Stimulated activated CD4-positive, alpha-beta T cell treated with anti-CD3 and anti-CD28 coated beads, TNF-alpha, amount 100 ng/mL, for 48 hours (primary cell): ENCODE measurements around the gene PIP5K1C.

Source experiments
- DNase-seq, 3 donors: peaks; one replicate each; pipeline ENCODE4 v3.0.0-alpha.2; 2020; ENCODE audit warnings: low read depth in 3 of 3

Gene PIP5K1C

DNA sequence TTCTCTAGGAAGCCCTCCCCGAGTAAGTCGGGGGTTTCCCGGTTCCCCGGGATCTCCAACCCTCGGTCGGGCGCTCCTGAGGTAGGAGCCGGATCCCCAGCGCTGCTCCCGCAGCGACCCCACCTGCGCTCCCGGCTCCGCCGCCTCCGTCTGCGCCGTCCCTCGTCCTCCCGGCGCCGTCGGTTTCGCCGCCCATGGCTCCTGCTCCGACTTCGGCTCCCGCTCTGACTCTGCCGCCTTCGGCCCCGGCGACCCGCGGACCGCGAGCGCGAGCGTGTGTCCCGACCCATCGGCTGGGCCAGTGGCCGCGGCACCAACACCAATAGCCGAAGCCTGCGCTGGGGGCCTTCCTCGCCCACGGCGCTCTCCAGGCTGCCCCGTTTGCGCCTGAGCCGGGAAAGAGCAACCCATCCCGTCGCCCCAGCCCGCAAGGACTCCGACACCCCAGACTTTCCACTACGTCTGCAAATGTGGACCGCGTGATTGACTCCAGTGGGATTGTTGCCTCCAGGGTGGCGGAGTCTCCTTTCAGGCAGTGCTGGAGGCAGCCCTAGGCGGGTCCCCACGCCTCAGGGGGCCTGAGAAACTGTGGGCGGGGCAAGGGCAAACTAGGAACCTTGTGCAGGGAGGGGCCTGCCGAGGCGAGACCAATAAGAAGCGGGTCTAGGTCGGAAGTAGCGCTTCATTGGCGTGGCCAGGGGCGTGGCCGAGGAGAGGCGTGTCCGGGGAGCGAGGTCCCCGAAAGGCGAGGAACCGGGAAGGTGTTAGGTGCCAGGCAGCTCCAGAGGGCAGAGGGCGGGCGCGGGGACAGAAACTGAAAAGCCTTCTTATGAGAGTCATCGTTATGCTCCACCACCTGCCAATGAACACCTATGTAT is 73.6 kb downstream of the PIP5K1C start, which contains the start of gene CACTIN:
Gene CACTIN (minus strand): TSS at position 318 of the 878 bp plus-strand sequence. CDS start 28 bp downstream, at position 290.
- DNase-seq, result peak; percentile 97 to 100 (median 98)

DNA sequence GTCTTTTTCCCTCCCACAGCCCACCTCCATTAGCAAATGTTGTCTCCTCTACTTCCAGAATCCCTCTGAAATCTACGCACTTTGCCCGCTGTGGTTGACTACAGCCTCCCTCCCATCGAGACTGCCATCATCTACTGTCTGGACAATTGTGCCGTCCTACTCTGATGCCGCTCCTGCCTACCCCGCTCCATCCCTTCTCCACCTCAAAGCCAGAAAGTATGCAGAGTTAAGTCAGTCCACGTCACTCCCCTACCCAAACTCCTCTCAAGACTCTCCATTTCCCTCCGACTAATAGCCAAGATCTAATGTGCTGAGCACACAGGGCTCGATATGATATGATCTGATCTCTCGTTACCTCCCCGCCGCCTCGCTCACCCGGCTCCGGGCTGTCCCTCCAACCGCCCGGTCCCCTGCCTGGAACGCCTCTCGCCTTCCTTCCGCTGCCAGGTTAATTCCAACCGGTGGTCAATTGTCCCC is 74.2 kb downstream of the PIP5K1C start:
- DNase-seq, result no peak

DNA sequence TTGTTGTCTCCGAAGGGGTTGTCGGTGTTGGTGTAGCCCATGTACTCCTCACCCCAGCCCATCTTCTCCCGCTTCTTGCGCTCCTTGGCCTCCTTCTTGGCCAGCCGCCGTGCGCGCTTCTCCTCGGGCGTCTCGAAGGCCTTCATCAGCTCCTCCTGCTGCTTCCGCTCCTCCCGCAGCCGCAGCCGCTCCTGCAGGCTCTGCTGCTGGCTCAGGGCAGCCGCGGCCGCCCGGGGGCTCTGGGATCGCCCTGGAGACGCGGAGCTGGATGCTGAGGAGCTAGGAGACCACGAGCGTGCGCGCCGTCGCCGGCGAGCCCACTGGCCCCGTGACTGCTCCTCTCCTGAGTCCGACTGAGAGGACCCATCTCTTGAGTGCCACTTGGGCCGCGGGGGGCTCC is 76.6 kb downstream of the PIP5K1C start:
- DNase-seq, result no peak

DNA sequence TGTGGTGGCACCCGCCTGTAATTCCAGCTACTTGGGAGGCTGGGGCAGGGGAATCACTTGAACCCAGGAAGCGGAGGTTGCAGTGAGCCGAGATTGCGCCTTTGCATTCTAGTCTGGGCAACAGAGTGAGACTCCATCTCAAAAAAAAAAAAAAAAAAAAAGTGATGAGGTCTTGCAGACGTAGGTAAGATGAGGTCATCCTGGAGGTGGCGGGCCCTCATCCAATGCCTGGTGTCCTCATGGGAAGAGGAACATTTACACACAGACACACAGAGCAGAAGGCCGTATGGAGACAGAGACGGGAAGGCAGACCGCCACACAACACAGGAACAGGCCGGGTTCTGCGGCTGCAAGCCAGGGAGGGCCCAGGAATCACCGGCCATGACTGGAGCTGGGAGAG is 78.0 kb downstream of the PIP5K1C start:
- DNase-seq, result no peak

DNA sequence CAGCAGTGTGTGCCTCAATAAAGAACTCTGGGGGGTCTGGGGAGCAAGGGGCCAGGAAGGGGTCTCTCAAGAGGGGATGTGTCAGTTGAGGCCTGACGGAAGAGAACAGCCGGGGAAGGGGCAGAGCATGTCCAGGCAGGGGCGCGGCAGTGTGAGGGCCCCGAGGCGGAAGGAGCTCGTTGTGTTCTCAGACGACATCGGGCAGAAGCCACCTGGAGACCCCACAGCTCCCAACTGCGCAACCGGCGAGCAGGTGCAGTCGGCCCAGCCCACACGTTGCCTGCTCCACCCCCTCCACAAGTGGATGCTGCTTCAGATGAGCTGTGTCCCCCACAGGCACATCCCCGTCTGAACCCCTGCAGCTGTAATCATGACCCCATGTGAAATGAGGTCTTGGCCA is 78.6 kb downstream of the PIP5K1C start:
- no peak for DNase-seq

DNA sequence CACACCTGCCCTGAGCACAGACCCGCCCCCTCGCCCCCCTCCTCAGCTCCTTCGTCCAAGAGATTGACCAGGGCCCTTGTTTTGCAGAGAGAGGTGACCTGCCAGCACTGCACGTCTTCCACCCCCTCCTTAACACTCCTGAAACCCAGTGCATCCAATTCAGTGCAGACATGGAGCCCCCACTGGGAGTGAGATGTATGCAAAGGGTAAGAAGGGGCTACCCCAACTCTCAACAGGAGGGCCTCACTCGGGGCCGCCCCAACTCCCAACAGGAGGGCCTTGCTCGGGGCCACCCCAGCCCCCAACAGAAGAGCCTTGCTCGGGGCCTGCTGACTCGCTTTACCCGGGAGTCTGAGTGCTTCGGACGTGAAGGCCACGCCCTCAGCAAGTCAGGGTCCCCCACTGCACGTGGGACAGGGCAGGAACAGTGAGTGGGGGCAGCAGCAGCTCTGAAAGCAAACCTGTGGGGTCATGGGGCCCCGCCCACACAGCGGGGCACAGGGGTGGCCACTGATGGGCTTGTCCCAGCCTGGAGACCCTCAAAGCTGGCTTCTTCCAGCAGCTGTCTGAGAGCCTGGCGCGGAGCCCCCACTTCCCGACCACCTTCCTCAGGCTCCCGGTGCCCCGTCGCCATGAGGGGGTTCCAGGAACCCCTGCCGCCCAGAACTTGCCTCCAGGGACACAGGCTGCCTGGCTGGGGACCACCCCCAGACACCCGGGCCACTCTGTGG is 79.3 kb downstream of the PIP5K1C start:
- DNase-seq, result no peak

DNA sequence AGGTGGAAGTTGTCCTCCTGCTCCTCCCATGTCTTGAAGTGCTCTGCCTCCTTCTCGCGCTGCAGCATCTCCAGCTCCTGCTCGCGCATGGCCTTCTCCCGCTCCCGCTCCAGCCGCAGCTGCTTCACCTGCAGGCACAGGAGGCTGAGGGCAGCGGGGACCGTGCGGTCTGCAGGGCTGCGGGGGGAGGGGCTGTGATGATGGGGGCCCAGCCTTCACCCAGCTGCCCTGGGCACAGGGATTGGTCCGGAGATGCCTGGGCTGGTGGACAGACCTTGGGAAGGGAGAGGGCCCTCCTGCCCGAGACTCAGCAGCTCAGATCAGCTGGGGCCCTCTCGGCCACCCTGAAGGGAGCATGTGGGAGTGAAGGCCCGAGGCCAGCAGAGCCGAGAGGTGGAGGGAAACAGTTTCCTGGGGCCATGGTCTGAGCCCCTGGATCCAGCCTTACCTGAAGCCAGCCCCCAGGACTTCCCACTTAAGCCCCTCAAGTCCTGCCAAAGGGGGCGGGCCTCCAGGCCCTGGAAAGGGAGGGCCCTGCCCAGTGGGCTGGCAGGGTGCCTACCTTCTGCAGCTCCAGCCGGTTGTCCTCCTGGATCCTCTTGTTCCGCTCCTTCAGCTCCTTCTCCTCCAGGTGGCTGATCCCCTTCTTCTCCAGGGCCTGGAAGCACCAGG is 80.0 kb downstream of the PIP5K1C start:
- no peak for DNase-seq

DNA sequence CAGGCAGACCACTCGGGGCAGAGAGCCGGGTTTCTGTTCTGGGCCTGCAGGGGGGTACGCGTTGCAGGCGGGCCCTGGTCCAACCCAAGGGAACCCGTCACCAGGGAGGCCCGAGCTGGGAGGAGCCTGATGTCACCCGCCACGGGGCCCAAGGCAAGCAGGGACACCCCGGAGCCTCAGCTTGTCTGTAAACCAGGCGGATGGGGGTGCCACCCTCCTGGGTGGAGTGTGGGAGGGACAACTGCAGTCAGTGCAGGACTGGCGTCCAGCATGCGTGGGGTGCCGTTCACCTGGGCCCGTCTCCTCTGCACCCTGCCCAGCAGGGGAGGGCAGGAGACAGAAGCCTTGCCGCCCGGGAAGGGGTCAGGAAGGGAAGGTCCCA is 80.6 kb downstream of the PIP5K1C start:
- no peak for DNase-seq

DNA sequence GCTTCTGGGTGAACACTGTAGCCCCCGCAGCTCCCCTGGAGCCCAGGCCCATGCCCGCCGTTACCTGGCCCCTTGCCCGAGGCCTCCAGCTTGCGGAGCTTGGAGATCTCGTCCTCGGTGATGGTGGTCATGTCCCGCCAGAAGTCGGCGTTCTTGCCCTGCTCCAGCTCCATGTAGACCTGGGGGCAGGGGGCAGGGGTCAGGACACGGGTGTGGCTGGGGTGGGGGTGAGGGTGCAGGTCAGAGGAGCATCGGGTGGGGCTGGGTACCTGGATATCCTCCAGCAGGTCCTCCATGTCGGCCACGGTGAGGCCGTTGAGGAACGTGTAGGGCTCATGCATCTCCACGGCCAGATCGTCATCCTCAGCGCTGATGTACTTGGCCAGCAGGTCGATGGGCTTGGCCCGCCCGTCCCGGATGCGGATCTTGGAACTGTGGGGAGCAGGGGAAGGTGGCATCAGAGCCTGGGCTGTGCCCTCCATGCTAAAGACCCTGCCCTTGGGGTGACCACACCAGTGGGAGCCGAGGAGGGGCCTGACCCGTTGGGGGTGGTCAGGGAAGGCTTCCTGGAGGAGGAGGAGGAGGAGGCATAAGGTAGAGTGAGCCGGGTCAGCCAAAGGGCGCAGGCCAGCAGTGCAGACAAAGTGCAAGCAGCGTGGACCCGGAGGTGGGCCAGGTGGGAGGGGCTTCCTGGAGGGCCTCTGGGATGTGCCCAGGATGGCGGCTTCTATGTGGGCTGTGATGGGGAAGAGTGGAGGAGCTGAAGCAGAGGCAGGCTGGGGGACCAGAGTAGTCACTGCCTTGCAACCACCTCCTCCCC is 81.2 kb downstream of the PIP5K1C start:
- no peak for DNase-seq

DNA sequence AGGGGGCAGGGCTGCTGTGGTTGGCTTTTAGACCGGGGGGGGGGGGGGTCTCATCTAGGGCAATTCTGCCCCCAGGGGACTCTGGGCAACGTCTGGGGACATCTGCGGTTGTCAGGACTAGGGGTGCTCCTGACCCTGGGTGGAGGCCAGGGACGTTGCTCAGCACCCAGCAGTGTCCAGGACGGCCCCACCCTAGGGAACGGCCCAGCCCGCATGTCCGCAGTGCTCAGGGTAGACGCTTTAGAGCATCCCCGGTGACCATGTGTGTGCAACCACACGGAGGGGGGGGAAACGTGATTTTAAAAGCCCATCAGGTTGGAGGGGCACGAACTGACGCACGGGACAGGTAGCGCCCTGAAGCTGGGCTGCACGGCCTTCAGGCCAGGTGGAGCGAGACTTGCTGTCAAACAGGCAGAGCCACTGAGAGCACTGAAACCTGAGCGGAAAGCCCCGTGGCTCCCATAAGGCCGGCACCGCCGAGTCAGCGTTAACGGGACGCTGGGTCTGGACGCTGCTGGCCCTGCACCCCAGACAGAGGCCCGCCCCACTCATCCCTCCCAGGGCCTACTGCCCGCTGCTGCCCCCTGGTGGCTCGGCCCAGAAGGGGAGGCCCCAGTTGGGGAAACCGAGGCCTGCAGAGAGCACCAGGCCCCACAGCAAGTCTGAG is 82.0 kb downstream of the PIP5K1C start:
- peak in 2 of 3 donors; percentile 15 to 46 for DNase-seq

DNA sequence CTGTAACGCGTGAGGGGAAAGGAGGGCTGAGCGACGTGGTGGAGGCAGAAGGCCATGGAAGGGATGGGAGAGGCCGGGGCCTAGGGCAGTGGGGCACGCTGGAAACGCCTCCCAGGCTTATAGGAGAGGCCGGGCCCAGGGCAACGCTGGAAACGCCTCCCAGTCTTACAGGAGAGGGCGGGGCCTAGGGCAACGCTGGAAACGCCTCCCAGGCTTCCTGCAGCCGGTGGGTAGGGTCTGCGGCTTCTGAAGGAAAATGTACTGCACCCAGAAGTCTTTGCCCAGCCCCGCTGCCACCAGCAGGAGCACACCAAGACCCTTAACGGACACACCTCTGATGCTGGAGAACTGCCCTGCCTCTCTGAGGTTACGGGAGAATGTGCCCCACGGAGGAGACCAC is 82.8 kb downstream of the PIP5K1C start:
- no peak for DNase-seq

DNA sequence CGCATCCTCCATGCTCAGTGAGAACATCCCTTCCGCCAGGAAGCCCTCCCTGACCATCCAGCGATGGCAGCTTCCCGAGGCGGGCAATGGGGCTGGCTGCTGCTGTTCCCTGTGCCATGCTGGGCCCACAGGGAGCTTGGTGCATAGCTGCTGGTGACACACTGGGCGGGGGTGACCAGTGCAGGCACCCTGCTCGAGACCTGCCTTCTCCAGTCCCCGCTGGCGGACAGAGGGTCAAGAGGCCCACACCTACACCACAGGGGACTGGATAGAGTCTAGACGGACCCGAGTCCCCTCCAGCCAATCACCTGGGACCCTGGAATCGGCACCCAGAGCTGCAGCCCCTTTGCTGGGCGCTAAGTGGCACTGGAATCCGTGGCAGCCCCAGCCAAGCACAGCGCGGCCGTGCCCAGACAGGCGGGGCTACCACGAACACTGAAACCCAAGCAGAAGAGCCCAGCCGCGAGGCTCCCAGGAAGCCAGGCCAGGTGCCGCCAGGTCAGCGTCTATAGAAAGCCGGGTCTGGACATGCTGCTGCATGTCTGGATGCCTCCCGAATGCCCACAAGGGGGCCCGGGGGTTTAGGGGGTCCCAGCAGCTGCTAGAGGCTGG is 84.6 kb downstream of the PIP5K1C start:
- no peak for DNase-seq

DNA sequence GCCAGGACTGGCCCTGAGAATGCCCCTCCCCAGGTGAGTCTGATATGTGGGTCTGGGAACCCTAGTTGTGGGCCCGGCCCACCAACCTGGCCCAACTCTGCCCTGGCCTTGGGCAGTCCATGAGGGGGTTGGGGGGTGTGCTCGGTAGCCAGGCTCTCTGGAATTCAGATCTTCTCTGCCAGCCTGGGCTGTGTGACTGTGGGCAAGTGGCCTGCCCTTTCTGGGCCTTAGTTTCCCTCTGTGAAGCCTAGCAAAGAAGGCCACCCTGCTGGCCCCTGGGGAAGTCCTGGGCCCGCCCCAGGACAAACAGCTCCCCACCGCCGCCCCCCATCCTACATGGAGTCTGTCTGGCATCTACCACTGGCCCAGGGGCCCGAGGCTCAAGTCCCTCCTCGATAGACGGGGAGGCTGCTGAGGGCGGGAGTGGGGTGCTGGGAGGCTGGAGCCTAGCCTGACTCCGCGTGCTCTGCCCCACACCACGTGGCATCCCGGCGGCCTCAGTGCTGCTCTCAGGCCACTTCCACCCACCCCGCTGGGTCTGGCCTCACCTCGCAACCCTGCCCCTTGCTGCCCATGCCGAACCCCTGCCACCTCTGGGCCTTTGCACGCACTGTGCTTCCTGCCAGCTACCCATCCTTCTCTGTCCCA is 85.3 kb downstream of the PIP5K1C start:
- DNase-seq, result no peak

DNA sequence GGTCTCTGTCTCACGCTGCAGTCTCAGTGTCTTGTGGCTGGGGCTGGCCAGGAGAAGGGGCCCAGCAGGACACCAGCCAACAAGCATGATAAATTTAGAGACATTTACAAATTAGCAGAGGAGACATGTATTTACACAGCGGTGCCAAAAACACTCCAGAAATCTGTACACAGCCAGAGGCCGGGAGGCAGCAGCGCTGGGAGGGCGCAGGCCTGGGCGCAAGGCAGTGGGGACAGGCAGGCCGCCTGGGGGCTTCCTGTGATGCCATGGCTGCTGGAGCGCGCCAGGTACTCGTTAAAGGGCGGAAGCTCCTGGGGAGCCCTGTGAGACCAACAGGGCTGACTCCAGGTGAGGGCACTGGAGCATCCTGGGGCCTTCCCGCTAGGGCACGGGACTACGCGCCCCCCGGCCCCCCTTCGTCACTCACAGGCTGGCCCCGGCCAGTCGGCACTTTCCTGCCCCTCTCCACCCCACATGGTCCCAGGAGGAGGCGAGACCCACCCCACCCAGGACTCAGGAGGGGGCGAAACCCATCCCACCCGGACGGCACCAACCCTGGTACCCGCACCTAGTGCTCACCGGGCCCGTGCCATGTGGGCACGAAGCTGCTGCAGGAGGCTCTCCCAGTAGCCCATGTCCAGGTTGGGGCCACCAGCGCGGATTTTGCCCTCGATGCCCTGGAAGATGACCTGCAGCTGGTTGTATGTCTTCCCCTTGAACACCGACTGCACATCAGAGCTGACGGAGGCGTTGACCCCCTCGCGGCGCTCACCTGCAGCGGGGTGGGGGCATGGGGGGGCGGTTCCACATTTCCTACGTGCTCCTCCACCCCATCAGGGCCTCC is 86.2 kb downstream of the PIP5K1C start:
- DNase-seq, result no peak

DNA sequence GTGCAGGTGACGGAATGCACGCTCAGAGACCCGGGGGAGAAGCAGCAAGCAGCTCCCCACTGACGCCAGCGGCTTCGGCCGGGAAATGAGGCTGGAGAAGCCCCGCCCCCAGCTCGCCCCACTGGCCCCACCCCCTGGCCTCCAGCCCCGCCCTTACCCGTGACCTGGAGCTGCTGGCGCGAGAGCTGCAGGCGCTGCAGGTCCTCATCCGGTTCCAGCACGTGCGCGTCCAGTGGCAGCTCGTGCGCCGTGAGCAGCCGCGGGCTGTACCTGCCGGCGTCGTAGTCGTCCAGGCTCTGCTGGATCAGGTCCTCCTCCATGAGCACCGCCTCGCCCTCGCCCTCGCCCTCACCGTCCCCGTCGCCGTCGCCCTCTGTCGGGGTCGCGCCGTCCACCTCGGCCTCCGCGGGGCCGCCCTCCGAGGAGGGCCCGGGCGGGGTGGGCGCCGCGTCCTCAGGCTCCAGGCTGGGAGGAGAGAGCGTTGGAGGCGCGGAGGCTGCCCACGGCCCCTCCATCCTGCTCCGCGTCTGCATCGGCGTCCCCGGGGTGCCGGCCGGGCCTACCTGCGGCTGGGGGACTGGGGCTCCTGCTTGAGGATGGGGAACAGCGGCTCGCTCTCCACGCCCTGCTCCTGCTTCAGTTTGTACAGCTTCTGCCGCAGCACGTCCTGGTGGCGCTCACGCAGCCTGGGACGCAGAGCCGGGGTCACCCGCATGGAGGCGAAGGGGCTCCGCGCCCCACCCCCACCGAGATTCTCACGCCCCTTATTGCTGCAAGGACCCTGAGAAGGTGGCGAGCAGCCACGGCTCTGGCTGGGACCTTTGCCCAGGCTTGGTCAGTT is 87.1 kb downstream of the PIP5K1C start:
- no peak for DNase-seq

DNA sequence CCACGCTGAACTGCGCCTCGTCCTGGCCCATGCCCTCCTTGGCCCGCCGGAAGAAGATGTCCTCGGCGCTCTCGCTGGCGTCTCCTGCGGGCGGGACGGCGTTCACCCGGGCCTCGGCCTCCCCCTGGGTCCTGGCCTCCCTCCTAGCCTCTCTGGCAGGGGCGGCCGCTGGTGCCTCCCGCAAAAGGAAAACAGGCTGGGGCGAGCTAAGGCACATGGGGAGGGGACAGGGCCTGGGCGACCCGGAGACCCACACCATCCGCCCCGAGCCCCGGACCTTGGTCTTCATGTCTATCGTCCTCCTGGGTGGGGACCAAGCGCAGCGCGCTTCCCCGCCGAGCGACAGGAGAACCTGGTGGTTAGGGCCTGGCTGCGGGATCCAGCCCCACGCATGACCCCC is 87.9 kb downstream of the PIP5K1C start:
- no peak for DNase-seq

DNA sequence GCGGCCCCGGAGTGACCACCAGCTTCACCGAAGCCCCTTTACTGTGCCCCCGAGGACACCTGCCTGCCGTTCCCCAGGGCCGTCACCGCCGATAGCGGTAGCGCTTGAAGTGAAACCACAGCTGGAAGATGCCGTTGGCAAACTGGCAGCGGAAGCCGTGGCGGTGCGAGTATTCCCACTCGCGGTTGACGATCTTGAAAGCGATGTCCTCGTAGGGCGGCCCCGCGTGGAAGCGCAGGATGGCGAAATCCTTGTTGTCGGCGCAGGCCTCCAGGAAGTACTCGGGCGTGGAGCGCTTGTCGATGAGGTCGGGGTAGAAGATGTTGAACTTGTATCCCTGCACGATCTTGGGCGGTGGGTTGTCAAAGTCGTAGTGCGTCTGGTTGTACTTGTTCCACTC is 88.4 kb downstream of the PIP5K1C start:
- DNase-seq, result no peak
